Esophagus muscularis mucosa (tissue), 3 donors: ENCODE results near the gene ABCG2.

Experiments used
- POLR2A ChIP-seq: fragments of 450-650 bp; IDR thresholded peaks from one replicate; pipeline ENCODE4 v1.6.1; 2017; ENCODE audit warnings: antibody characterized with exemption, moderate library complexity, mild to moderate bottlenecking, low read depth
- POLR2AphosphoS5 ChIP-seq, 2 donors: sonication (generic); formaldehyde crosslinking; IDR thresholded peaks; one replicate each; pipeline ENCODE4 v1.6.1; 2017; ENCODE audit warnings: antibody characterized with exemption in 2 of 2
- TF ChIP-seq, protein P1 (sequence below), 3 experiments: fragments of 200-600 bp in 2 of 3; fragments of 450-650 bp in 1 of 3; sonication (generic) in 2 of 3; IDR thresholded peaks; one replicate each; pipeline ENCODE4 v1.5.1; 2017 to 2019; ENCODE audit warnings: antibody characterized with exemption in 3 of 3, mild to moderate bottlenecking in 2 of 3, moderate library complexity in 1 of 3

DNA sequence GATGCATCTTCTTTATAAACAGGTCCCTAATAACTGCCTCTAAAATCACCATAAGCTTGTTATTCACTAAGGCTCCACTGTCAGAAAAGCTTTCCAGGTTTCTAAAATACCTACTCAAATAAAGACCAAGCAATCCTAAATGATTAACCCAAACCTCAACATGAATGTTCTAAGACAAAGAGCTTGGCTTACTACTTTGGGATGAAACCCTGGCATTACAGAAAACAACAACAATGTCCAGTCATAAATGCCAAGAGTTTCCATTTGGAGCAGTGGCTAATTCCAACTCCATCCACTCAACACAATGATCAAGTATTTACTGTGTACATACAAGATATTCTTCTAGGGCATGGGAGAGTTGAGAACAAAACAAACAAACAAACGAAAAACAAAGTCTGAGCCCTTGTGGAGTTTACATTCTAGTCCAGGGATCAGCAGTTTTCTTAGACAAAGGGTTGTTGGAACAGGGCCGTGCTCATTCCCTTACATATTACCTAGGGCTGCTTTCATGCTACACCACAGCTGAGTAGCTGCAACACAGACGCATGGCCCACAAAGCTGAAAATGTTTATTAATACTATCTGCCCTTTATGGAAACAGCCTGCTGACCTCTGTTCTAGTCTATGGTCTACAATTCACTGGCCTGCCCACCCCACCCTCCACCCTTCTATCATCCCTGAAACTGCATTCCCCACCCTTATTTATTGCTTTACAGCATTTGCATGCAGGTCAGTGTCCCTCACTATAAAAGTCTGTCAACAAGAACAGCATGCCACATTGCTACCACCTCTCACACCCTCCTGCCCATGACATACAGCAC, 23.7 kb downstream of the ABCG2 start:
- TF ChIP-seq, protein P1, sequence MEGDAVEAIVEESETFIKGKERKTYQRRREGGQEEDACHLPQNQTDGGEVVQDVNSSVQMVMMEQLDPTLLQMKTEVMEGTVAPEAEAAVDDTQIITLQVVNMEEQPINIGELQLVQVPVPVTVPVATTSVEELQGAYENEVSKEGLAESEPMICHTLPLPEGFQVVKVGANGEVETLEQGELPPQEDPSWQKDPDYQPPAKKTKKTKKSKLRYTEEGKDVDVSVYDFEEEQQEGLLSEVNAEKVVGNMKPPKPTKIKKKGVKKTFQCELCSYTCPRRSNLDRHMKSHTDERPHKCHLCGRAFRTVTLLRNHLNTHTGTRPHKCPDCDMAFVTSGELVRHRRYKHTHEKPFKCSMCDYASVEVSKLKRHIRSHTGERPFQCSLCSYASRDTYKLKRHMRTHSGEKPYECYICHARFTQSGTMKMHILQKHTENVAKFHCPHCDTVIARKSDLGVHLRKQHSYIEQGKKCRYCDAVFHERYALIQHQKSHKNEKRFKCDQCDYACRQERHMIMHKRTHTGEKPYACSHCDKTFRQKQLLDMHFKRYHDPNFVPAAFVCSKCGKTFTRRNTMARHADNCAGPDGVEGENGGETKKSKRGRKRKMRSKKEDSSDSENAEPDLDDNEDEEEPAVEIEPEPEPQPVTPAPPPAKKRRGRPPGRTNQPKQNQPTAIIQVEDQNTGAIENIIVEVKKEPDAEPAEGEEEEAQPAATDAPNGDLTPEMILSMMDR (IDR thresholded peaks at IDR 0.05): no peak
- TF ChIP-seq POLR2AphosphoS5 (IDR thresholded peaks at IDR 0.05) (no peak), POLR2A (no peak)
